ENCODE measurements around the gene MEI1. TPM values are rescaled to one million over a fixed set of nuclear protein-coding genes. Genes with fewer than 3 reads are reported as not detected.

Gene MEI1
- total and polyA plus RNA-seq, 9 of the 15 experiments (the other 6 are each of a cell fraction or from before 2014, with no cell fraction given), result 0.08 to 0.68 (median 0.18) TPM; not detected in 2

DNA sequence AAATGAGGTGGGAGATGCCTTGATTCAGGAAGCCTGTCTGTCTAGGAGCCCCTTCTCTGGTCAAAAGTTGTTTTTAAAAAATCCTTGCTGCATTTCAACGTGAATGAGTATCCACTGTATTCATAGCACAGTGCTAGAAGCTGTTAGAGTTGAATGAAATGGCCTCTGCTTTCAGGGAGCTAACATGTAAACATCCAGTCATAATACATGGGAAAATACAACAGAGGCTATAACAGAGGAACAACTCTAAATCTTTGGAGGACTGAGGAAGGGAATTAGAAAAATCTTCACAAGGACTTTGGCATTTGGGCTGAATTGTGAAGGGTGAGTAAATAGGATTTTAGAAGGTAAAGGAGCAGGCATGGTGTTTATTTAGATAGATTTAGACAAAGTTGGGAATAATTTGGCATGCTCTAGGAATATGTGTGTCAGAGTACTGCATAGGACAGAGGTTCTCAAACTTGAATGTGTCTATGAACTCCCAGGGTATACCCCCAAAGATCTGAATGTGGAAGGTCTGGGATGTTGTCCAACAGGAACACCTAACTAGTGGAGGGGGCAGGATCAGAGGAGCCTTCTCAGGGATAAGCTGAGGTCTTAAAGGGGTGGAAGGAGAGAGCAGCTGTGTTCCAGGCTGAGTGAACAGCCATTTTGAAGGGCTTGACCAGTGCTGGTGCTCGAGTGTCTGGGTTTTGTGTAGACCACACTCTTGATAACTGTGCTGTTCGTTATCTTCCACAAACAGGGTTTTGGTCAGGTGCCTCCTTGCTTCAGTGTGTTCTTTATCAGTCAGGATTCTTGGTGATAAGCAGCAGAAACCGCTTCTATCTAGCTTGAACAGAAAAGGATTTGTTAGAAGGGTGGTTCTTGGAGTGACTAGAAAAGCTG is 146.3 kb downstream of the MEI1 start (continued):
- TF ChIP-seq YY1 (IDR thresholded peaks at IDR 0.05; ENCODE audit: borderline replicate concordance in 1 of 3, control insufficient read depth in 1 of 3, extremely low read depth in 1 of 3, insufficient read depth in 3 of 3, insufficient read length in 1 of 3, insufficient replicate concordance in 2 of 3, low read depth in 1 of 3, low read length in 2 of 3) (peak in 2 of 3 experiments; percentile 48 to 85), NUFIP1 (IDR thresholded peaks at IDR 0.05; ENCODE audit: partially characterized antibody) (no peak), TCF15 (CRISPR knock-in tag; IDR thresholded peaks at IDR 0.05) (no peak), ZNF561 (CRISPR knock-in tag; conservative IDR thresholded peaks at IDR 0.05) (no peak), ZNF717 (CRISPR knock-in tag; IDR thresholded peaks at IDR 0.05) (no peak), HDAC2 (IDR thresholded peaks at IDR 0.05) (peak; percentile 98), POLR2AphosphoS5 (IDR thresholded peaks at IDR 0.05; ENCODE audit: control insufficient read depth, insufficient read depth, low read depth, low read length) (peak; percentile 93), ZNF398 (CRISPR knock-in tag; IDR thresholded peaks at IDR 0.05) (no peak), PML (IDR thresholded peaks at IDR 0.05; ENCODE audit: low read length) (peak; percentile 95)
- TF ChIP-seq, protein P1, sequence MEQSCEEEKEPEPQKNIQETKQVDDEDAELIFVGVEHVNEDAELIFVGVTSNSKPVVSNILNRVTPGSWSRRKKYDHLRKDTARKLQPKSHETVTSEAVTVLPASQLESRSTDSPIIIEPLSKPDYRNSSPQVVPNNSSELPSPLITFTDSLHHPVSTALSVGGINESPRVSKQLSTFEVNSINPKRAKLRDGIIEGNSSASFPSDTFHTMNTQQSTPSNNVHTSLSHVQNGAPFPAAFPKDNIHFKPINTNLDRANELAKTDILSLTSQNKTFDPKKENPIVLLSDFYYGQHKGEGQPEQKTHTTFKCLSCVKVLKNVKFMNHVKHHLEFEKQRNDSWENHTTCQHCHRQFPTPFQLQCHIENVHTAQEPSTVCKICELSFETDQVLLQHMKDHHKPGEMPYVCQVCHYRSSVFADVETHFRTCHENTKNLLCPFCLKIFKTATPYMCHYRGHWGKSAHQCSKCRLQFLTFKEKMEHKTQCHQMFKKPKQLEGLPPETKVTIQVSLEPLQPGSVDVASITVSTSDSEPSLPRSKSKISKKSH (CRISPR knock-in tag; IDR thresholded peaks at IDR 0.05), result no peak
- TF ChIP-seq, protein P2, sequence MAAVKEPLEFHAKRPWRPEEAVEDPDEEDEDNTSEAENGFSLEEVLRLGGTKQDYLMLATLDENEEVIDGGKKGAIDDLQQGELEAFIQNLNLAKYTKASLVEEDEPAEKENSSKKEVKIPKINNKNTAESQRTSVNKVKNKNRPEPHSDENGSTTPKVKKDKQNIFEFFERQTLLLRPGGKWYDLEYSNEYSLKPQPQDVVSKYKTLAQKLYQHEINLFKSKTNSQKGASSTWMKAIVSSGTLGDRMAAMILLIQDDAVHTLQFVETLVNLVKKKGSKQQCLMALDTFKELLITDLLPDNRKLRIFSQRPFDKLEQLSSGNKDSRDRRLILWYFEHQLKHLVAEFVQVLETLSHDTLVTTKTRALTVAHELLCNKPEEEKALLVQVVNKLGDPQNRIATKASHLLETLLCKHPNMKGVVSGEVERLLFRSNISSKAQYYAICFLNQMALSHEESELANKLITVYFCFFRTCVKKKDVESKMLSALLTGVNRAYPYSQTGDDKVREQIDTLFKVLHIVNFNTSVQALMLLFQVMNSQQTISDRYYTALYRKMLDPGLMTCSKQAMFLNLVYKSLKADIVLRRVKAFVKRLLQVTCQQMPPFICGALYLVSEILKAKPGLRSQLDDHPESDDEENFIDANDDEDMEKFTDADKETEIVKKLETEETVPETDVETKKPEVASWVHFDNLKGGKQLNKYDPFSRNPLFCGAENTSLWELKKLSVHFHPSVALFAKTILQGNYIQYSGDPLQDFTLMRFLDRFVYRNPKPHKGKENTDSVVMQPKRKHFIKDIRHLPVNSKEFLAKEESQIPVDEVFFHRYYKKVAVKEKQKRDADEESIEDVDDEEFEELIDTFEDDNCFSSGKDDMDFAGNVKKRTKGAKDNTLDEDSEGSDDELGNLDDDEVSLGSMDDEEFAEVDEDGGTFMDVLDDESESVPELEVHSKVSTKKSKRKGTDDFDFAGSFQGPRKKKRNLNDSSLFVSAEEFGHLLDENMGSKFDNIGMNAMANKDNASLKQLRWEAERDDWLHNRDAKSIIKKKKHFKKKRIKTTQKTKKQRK (IDR thresholded peaks at IDR 0.05; ENCODE audit: borderline replicate concordance, low read depth, low read length), result no peak
- TF ChIP-seq, protein P3, sequence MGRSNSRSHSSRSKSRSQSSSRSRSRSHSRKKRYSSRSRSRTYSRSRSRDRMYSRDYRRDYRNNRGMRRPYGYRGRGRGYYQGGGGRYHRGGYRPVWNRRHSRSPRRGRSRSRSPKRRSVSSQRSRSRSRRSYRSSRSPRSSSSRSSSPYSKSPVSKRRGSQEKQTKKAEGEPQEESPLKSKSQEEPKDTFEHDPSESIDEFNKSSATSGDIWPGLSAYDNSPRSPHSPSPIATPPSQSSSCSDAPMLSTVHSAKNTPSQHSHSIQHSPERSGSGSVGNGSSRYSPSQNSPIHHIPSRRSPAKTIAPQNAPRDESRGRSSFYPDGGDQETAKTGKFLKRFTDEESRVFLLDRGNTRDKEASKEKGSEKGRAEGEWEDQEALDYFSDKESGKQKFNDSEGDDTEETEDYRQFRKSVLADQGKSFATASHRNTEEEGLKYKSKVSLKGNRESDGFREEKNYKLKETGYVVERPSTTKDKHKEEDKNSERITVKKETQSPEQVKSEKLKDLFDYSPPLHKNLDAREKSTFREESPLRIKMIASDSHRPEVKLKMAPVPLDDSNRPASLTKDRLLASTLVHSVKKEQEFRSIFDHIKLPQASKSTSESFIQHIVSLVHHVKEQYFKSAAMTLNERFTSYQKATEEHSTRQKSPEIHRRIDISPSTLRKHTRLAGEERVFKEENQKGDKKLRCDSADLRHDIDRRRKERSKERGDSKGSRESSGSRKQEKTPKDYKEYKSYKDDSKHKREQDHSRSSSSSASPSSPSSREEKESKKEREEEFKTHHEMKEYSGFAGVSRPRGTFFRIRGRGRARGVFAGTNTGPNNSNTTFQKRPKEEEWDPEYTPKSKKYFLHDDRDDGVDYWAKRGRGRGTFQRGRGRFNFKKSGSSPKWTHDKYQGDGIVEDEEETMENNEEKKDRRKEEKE (IDR thresholded peaks at IDR 0.05; ENCODE audit: borderline replicate concordance in 1 of 2, control insufficient read depth in 1 of 2, low read depth in 2 of 2, low read length in 1 of 2), result no peak

All from K562 (cell line).